GM12873 (cell line): Measurements from ENCODE around the gene DSPP.

Experiments used
- CTCF ChIP-seq: IDR thresholded peaks from 2 replicates; pipeline ENCODE4 v1.5.1; 2012; ENCODE audit warnings: low read depth, mild to moderate bottlenecking, moderate library complexity, low read length, control low read depth; ENCODE audit not compliant: insufficient read depth; ENCODE audit errors: missing control alignments

Gene DSPP

GRCh38 chr4:87592124-87592523, 16.2 kb upstream of the DSPP start:
- TF ChIP-seq CTCF: no peak

GRCh38 chr4:87601361-87601760, 7.0 kb upstream of the DSPP start:
- no peak for TF ChIP-seq CTCF

GRCh38 chr4:87614292-87614890, 6.1 kb downstream of the DSPP start:
- TF ChIP-seq CTCF: no peak

GRCh38 chr4:87616268-87616667, 7.9 kb downstream of the DSPP start:
- no peak for TF ChIP-seq CTCF

- TF ChIP-seq CTCF: no peak
These were observed 11.8 kb downstream of the DSPP start for GRCh38 chr4:87620086-87620485.

GRCh38 chr4:87620491-87620890, 12.2 kb downstream of the DSPP start:
- no peak for TF ChIP-seq CTCF

- no peak for TF ChIP-seq CTCF
These were observed 14.0 kb downstream of the DSPP start for GRCh38 chr4:87622303-87622702.
